A172 (cell line): ENCODE results near the gene DIAPH3. TPM values are rescaled to one million over a fixed set of nuclear protein-coding genes. Genes with fewer than 3 reads are reported as not detected.

Experiments used
- DNase-seq: peaks from one replicate; pipeline ENCODE4 v3.0.0-alpha.2; 2015; ENCODE audit warnings: low spot score
- total RNA-seq: library from RNA; depleted of rRNA; stranded (reverse); fragments of >200 nt; shearing (Covaris generic); gene quantifications from 2 replicates; pipeline ENCODE4 v1.2.3, GENCODE V29; 2014

DIAPH3 gene
- total RNA-seq, 1 experiment from 2014 or later: 27.1 TPM

GRCh38 chr13:60152114-60152513 lies 11.6 kb downstream of the DIAPH3 start:
- no peak for DNase-seq

- no peak for DNase-seq
Measured at GRCh38 chr13:60150538-60150937, 13.2 kb downstream of the DIAPH3 start.

- DNase-seq: no peak
Measured at GRCh38 chr13:60148918-60149317, 14.8 kb downstream of the DIAPH3 start.

GRCh38 chr13:60147361-60147760 lies 16.4 kb downstream of the DIAPH3 start:
- DNase-seq: no peak

GRCh38 chr13:60146471-60146870 lies 17.3 kb downstream of the DIAPH3 start:
- DNase-seq: no peak

- DNase-seq: peak; percentile 2
Measured at GRCh38 chr13:60143775-60144174, 20.0 kb downstream of the DIAPH3 start.

DNA sequence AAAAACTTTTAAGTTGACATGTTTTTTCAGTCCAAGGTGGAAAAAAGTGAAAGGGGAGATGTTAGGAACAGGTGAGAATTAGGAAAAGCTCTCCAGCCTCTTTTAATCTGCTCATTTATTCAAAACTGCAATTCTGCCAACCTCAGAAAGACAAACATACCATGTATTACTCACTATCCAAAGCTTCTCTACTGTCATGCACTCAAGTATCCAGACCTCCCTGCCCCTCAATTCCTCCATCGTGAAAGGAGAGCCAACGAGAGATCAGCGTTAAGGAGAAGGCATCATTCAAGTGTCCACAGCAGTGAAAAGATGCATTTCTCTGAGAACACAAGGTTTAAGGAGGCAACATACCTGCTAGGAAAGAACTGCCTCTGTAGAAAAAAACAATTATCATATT lies 24.5 kb downstream of the DIAPH3 start:
- DNase-seq: no peak

GRCh38 chr13:60138674-60139073 lies 25.1 kb downstream of the DIAPH3 start:
- DNase-seq: no peak

- DNase-seq: no peak
Measured at GRCh38 chr13:60137911-60138560, 25.7 kb downstream of the DIAPH3 start.

DNA sequence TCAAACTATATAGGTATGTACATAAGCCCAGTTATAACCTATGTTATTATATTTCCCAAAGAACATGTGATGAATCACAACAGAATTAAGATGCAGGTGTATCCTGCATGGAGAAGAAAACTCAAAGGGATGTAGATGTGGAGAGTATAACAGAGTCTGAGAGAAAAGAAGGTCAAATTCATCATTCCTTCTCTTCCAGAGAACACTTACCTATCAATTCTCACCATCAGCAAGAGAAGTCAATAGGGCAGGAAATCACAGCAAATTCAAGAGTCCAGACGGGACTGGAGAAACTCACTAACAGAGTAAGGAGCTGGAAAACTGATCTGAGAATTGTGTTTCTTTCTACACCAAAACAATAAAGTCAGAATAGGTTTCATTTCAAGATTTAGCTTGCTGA lies 28.4 kb downstream of the DIAPH3 start:
- DNase-seq: no peak

- DNase-seq: no peak
Measured at GRCh38 chr13:60134376-60134775, 29.4 kb downstream of the DIAPH3 start.

- DNase-seq: no peak
Measured at GRCh38 chr13:60121337-60121687, 42.4 kb downstream of the DIAPH3 start.

DNA sequence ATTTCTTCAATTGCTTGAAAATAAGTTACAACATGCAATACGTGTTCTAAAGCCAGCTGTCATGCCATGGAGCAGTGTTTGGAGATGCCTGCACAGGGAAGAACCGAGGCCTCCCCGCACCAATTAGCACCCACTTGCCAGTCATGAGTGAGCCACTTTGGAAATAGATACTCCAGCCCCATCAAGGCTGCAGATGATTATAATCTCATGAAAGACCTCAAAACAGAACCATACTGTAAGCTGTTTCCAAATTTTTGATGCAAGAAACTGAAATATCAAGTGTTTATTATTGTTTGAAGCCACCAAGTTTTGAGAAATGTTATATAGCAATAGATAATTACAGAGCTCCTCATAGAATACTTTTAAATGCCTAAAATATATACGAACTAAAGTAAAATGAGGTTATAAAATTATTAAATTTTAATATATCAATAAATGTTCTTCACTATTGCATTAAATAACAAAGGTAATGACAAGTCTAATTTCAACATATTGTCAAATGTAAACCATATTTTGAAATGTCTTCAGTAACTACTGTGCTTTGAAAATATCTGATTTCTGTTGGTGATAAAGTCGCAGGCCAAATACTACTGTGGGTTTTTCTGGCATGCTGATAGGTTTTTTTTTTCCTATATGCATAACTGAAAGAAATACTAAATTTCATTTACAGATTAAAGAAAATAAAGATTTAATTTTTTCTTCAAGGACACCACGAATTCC lies 43.0 kb downstream of the DIAPH3 start:
- DNase-seq: no peak

- DNase-seq: no peak
Measured at GRCh38 chr13:60118696-60119400, 44.9 kb downstream of the DIAPH3 start.

- no peak for DNase-seq
Measured at GRCh38 chr13:60114499-60115028, 49.2 kb downstream of the DIAPH3 start.

GRCh38 chr13:60112771-60113170 lies 51.0 kb downstream of the DIAPH3 start:
- DNase-seq: no peak

DNA sequence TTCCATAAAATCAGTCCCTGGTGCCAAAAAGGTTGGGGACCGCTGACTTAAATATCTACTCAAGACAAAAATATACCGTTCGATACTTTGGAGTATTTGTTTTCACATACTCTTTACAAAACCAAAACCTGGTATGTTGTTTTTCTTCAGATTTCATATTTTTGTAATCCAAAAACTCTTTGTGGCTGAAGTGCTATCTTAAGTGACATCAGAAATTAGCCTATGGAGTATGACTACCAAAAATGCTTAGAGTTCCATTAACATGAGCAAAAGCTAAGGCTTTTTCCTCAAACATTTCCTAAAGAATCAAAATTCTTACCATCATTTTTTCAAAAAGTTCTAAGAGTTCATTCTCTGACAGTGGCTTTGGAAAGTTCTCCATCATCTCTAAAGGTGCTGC lies 52.0 kb downstream of the DIAPH3 start:
- no peak for DNase-seq

GRCh38 chr13:60109285-60109684 lies 54.4 kb downstream of the DIAPH3 start:
- no peak for DNase-seq

DNA sequence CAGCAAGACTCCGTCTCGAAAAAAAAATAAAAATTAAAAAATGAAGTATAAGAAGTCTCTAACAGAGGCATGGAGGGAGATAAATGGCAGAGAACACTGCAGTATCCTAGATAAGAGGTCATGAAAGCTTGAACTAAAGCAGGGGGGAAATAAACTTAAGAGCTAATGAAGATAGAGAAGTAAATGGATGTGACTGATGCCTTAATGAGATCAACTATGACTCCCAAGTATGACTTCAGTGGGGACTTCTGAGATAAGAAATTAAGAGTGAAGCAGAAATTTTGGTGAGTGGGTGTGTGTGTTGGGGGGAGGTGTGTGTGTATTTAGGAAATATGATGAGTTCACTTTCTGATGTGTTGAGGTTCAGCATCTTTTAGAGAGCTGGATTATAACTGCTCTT lies 55.1 kb downstream of the DIAPH3 start:
- DNase-seq: no peak

GRCh38 chr13:60099631-60100420 lies 63.9 kb downstream of the DIAPH3 start:
- no peak for DNase-seq

GRCh38 chr13:60095300-60095699 lies 68.4 kb downstream of the DIAPH3 start:
- no peak for DNase-seq
